ENCODE data around the gene SUPT3H.
A peak's percentile ranks its signal among the peaks of the same experiment; 100 is the strongest.

Gene SUPT3H

DNA sequence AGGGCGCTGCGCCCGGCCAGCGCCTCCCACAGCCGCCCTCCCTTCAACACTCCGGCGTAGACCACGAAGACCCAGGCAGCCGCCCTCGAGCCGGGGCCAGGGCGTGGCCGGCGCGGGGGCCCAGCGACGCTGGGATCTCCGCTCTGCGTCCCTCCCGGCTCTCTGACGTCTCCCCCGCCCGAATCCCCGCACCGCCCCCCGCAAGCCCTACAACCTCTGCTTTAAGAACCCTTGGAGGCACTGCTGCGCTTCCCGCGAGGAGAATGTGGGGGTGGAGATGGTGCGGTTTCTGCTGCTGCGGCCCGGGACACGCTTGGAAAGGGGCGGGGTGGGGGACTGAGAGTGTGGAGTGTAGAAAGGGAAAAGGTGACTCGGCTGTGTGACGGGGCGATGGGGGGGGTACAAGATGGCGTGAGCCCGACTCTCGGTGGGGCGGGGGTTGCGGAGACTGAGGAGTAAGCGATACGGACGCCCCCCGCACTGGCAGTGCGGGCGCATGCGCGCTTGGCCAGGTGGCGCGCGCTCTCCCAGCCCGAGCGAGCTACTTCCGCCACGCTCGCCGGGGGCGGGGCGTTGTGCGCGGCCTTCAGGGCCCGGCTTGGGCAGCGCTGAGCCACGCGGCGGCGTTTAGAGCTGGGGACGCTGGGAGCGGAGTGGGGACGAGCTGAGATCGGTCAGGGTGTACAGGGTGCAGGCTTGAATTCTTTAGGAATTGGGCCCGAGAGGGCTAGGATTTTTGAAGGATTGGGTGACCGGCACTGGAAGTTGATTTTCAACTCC, at the start of gene SUPT3H:
TSS of gene SUPT3H (minus strand) at position 381 of the 780 bp plus-strand sequence.
- H3K36me3 ChIP-seq (ENCODE audit: insufficient read depth, insufficient read length, low read length) = no peaks in the 10 kb centered on the region
- TF ChIP-seq SUZ12 (IDR thresholded peaks at IDR 0.05; ENCODE audit: extremely low read depth, insufficient read depth, insufficient read length) = no peak
- no peak for TF ChIP-seq ZNF274 (IDR thresholded peaks at IDR 0.05; ENCODE audit: low read depth, low read length)
- TF ChIP-seq YY1 (IDR thresholded peaks at IDR 0.05; ENCODE audit: insufficient read depth, insufficient read length) = no peak
- H3K4me3 ChIP-seq (ENCODE audit: insufficient read length, low read depth) = peak within 1 kb of the TSS; percentile 62

DNA sequence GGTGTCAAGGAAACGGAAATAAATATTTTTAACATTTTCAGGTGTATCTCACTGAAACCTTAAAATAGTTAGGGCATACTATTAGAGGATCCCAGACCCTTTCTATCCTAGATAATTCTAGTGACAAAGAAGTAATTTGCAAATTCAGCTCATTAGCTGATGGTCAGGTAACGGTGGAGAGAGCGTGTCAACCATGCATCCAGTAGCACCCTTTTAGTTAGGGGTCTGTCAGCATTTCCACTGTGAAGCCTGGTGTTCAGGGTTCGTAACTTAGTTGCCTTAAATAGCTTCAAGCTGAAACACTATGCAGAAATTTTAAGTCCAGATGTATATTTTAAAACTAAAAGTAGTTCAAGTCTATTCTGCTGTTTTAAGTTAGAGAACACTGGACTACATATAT, 48.5 kb upstream of the SUPT3H start:
- no peak for DNase-seq (ENCODE audit: low read depth, low spot score)
- Histone ChIP-seq H3K4me3 (ENCODE audit: insufficient read length, low read depth) (no peak overlapping the region), H3K36me3 (ENCODE audit: insufficient read depth, insufficient read length, low read length) (peaks cover 4% of the 10 kb centered on the region), H3K27me3 (ENCODE audit: insufficient read depth, insufficient read length) (peaks cover 35% of the 10 kb centered on the region), H3K9ac (ENCODE audit: insufficient read length, low read depth) (no peak overlapping the region), H3K9me3 (ENCODE audit: insufficient read depth, low read length) (no peaks in the 10 kb centered on the region), H3K4me1 (ENCODE audit: insufficient read depth, insufficient read length) (no peaks in the 10 kb centered on the region)
- TF ChIP-seq ZNF274 (IDR thresholded peaks at IDR 0.05; ENCODE audit: low read depth, low read length) (no peak), YY1 (IDR thresholded peaks at IDR 0.05; ENCODE audit: insufficient read depth, insufficient read length) (no peak), SUZ12 (IDR thresholded peaks at IDR 0.05; ENCODE audit: extremely low read depth, insufficient read depth, insufficient read length) (no peak)

More for the DNA sequence above, at the start of gene SUPT3H:
- no peaks in the 10 kb centered on the region for H3K27me3 ChIP-seq (ENCODE audit: insufficient read depth, insufficient read length)
- H3K4me1 ChIP-seq (ENCODE audit: insufficient read depth, insufficient read length) = no peaks in the 10 kb centered on the region
- peak within 1 kb of the TSS; percentile 90 for H3K9ac ChIP-seq (ENCODE audit: insufficient read length, low read depth)
- H3K9me3 ChIP-seq (ENCODE audit: insufficient read depth, low read length) = no peaks in the 10 kb centered on the region
- peak; percentile 89 for DNase-seq (ENCODE audit: low read depth, low spot score)

DNA sequence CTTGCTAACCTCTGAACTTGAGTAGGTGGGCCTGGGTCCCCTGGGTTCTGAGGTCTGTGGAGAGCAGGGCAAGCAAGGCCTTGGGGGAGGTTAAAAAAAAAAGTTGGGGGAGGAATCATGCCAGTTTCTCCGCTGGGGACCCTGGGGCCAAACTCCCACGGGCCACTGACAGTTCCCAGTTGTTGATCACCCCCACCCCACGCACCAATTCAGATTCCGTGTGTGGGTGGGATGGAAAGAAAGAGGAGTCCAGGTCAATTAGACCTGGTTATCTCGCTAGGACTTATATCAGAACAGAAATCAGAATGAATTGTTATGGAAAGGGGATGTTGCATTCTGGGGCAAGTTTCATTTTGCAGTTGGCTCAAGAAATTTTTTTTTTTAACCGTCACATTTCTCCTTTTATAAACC, 46.7 kb upstream of the SUPT3H start:
- Histone ChIP-seq H3K4me1 (ENCODE audit: insufficient read depth, insufficient read length) (no peaks in the 10 kb centered on the region), H3K9ac (ENCODE audit: insufficient read length, low read depth) (no peak overlapping the region), H3K27me3 (ENCODE audit: insufficient read depth, insufficient read length) (peaks cover 53% of the 10 kb centered on the region), H3K4me3 (ENCODE audit: insufficient read length, low read depth) (no peak overlapping the region), H3K9me3 (ENCODE audit: insufficient read depth, low read length) (no peaks in the 10 kb centered on the region), H3K36me3 (ENCODE audit: insufficient read depth, insufficient read length, low read length) (peaks cover 3% of the 10 kb centered on the region)
- DNase-seq (ENCODE audit: low read depth, low spot score) = no peak
- no peak for TF ChIP-seq YY1 (IDR thresholded peaks at IDR 0.05; ENCODE audit: insufficient read depth, insufficient read length)
- no peak for TF ChIP-seq ZNF274 (IDR thresholded peaks at IDR 0.05; ENCODE audit: low read depth, low read length)
- no peak for TF ChIP-seq SUZ12 (IDR thresholded peaks at IDR 0.05; ENCODE audit: extremely low read depth, insufficient read depth, insufficient read length)

DNA sequence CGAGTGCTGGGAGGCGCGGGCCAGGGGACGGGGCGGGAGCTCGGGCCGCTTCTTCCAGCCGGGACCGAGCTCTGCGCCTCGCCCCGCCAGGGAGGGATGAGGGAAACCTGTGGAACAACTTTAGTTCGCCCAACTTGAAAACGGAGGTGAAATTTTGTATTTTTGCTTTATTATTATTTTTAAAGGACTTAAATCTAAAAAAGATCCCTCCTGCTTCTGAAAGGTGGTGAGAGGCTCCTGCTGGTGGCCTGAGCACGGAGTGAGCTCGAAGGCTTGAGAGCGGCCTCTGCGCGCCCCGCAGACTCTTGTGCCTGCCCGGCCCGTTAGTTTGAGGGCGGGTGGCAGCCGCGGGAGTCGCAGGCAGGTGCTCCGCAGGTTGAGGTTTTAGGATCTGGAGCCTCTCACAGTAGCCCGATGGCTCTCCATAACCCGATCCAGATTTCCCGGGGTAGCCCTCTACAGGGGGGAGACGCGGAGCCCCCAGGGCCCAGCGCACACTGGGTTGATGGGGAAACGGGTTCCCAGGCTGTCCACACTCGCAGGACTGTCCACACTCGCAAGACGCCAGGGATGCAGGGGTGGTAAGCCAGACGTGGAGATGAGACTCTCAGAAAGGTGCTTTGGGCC, 46.2 kb upstream of the SUPT3H start:
- H3K4me1 ChIP-seq (ENCODE audit: insufficient read depth, insufficient read length) = no peaks in the 10 kb centered on the region
- no peak overlapping the region for H3K9ac ChIP-seq (ENCODE audit: insufficient read length, low read depth)
- H3K9me3 ChIP-seq (ENCODE audit: insufficient read depth, low read length) = no peaks in the 10 kb centered on the region
- no peak for TF ChIP-seq ZNF274 (IDR thresholded peaks at IDR 0.05; ENCODE audit: low read depth, low read length)
- H3K4me3 ChIP-seq (ENCODE audit: insufficient read length, low read depth) = peak overlapping the region; percentile 61
- no peak for DNase-seq (ENCODE audit: low read depth, low spot score)
- no peaks in the 10 kb centered on the region for H3K36me3 ChIP-seq (ENCODE audit: insufficient read depth, insufficient read length, low read length)
- peaks cover 58% of the 10 kb centered on the region for H3K27me3 ChIP-seq (ENCODE audit: insufficient read depth, insufficient read length)

DNA sequence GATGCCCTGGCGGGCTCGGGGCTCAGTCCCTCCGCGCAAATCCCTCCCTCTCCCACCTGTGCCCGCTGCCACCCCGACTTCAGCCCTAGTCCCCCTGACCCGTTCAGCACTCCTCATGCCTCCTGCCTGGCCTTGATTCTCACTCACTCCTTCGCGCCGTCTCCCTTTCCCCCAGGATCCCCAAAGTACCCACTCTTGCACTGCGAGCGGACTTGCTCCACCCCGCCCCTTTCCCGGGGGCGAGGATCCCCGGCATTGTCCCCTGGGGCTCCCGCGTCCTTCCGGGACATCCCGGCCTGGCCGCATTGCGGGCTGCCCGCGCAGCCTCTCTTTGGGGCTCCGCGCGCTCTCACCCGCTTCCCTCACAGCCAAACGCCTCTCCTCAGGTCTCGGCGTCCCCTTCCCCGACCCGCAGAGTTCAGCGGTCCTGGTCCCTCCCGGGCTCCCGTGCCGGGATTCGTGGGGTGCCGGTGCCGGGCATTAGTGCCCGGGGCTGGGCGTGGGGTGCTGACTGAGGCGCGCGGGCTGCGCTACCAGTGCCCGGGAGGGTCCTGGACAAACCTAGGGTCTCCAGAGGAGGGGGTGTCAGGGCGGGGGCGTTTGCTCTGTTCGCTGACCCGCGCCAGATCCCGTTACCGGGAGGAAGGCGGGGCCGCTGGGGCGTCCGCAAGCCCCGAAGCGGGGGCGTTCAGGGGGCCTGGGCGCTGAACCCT, 45.5 kb upstream of the SUPT3H start:
- H3K9me3 ChIP-seq (ENCODE audit: insufficient read depth, low read length) = no peaks in the 10 kb centered on the region
- TF ChIP-seq ZNF274 (IDR thresholded peaks at IDR 0.05; ENCODE audit: low read depth, low read length) = no peak
- TF ChIP-seq SUZ12 (IDR thresholded peaks at IDR 0.05; ENCODE audit: extremely low read depth, insufficient read depth, insufficient read length) = no peak
- TF ChIP-seq YY1 (IDR thresholded peaks at IDR 0.05; ENCODE audit: insufficient read depth, insufficient read length) = no peak
- no peaks in the 10 kb centered on the region for H3K36me3 ChIP-seq (ENCODE audit: insufficient read depth, insufficient read length, low read length)
- H3K4me1 ChIP-seq (ENCODE audit: insufficient read depth, insufficient read length) = no peaks in the 10 kb centered on the region
- H3K4me3 ChIP-seq (ENCODE audit: insufficient read length, low read depth) = peak overlapping the region; percentile 61
- no peak for DNase-seq (ENCODE audit: low read depth, low spot score)
- H3K9ac ChIP-seq (ENCODE audit: insufficient read length, low read depth) = peak overlapping the region; percentile 74
- peaks cover 64% of the 10 kb centered on the region for H3K27me3 ChIP-seq (ENCODE audit: insufficient read depth, insufficient read length)

DNA sequence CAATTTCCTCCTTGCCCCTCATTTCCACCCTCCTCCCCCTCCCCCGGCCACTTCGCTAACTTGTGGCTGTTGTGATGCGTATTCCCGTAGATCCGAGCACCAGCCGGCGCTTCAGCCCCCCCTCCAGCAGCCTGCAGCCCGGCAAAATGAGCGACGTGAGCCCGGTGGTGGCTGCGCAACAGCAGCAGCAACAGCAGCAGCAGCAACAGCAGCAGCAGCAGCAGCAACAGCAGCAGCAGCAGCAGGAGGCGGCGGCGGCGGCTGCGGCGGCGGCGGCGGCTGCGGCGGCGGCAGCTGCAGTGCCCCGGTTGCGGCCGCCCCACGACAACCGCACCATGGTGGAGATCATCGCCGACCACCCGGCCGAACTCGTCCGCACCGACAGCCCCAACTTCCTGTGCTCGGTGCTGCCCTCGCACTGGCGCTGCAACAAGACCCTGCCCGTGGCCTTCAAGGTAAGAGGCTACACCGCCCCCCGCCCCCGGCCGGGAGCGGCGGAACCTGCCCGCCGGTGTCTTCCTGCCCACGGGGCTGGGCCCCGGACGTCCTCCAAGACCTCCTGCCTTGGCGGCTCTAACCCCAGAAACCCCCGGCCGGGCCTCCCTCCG, 44.9 kb upstream of the SUPT3H start:
- no peaks in the 10 kb centered on the region for H3K36me3 ChIP-seq (ENCODE audit: insufficient read depth, insufficient read length, low read length)
- peak overlapping the region; percentile 61 for H3K4me3 ChIP-seq (ENCODE audit: insufficient read length, low read depth)
- peaks cover 71% of the 10 kb centered on the region for H3K27me3 ChIP-seq (ENCODE audit: insufficient read depth, insufficient read length)
- DNase-seq (ENCODE audit: low read depth, low spot score) = no peak
- no peaks in the 10 kb centered on the region for H3K9me3 ChIP-seq (ENCODE audit: insufficient read depth, low read length)
- peak overlapping the region; percentile 74 for H3K9ac ChIP-seq (ENCODE audit: insufficient read length, low read depth)
- no peaks in the 10 kb centered on the region for H3K4me1 ChIP-seq (ENCODE audit: insufficient read depth, insufficient read length)
- no peak for TF ChIP-seq ZNF274 (IDR thresholded peaks at IDR 0.05; ENCODE audit: low read depth, low read length)
- no peak for TF ChIP-seq SUZ12 (IDR thresholded peaks at IDR 0.05; ENCODE audit: extremely low read depth, insufficient read depth, insufficient read length)
- no peak for TF ChIP-seq YY1 (IDR thresholded peaks at IDR 0.05; ENCODE audit: insufficient read depth, insufficient read length)
